CD8-positive, alpha-beta memory T cell (primary cell): ENCODE measurements around the gene LCLAT1. TPM values are rescaled to one million over a fixed set of nuclear protein-coding genes. Genes with fewer than 3 reads are reported as not detected.

Experiments used
- CTCF ChIA-PET: fragments of 350-600 bp; sonication (Branson Sonifier 250); formaldehyde crosslinking; loops from one replicate; lab custom pipeline; 2021; ENCODE audit warnings: antibody characterized with exemption; lab: Charles Lee
- POLR2A ChIA-PET: fragments of 350-600 bp; sonication (Branson Sonifier 250); formaldehyde crosslinking; loops from one replicate; lab custom pipeline; 2021; ENCODE audit warnings: antibody characterized with exemption; lab: Charles Lee
- DNase-seq, 5 donors: peaks; one replicate each; pipeline versions ENCODE4 v3.0.0 to v3.0.0-alpha.2; 2020 to 2022; ENCODE audit warnings: mixed read lengths in 1 of 5
- H3K27ac ChIP-seq: one replicate; pipeline ENCODE4 v1.7.0; 2013; ENCODE audit warnings: low read depth, mild to moderate bottlenecking, low read length, moderate library complexity
- H3K27me3 ChIP-seq: 2 replicates; pipeline ENCODE4 v1.7.0; 2013; ENCODE audit warnings: low read length, mild to moderate bottlenecking; ENCODE audit not compliant: insufficient read depth, poor library complexity, severe bottlenecking
- H3K36me3 ChIP-seq: 2 replicates; pipeline ENCODE4 v1.7.0; 2013; ENCODE audit warnings: mild to moderate bottlenecking, low read length, moderate library complexity; ENCODE audit not compliant: insufficient read depth
- H3K4me1 ChIP-seq: 2 replicates; pipeline ENCODE4 v1.7.0; 2013; ENCODE audit warnings: mild to moderate bottlenecking, low read length, moderate library complexity; ENCODE audit not compliant: insufficient read depth
- H3K4me3 ChIP-seq: 2 replicates; pipeline ENCODE4 v1.7.0; 2013; ENCODE audit warnings: mild to moderate bottlenecking, low read length
- H3K9me3 ChIP-seq: 2 replicates; pipeline ENCODE4 v1.7.0; 2013; ENCODE audit warnings: mild to moderate bottlenecking, low read length
- H3K27ac Mint-ChIP-seq, 8 donors: one replicate each; pipeline ENCODE4 v1.8.0; 2020 to 2021; ENCODE audit warnings: mixed read lengths in 8 of 8, mild to moderate bottlenecking in 6 of 8, inconsistent platforms in 3 of 8, moderate library complexity in 3 of 8
- H3K27me3 Mint-ChIP-seq, 2 donors: one replicate each; pipeline ENCODE4 v1.8.0; 2020 to 2021; ENCODE audit warnings: mixed read lengths in 2 of 2, mild to moderate bottlenecking in 1 of 2, moderate library complexity in 1 of 2
- H3K36me3 Mint-ChIP-seq, 3 donors: one replicate each; pipeline ENCODE4 v1.8.0; 2020 to 2021; ENCODE audit warnings: mixed read lengths in 3 of 3, inconsistent platforms in 1 of 3, mild to moderate bottlenecking in 1 of 3
- H3K4me1 Mint-ChIP-seq, 3 donors: one replicate each; pipeline ENCODE4 v1.8.0; 2020 to 2021; ENCODE audit warnings: mixed read lengths in 3 of 3, inconsistent platforms in 1 of 3, mild to moderate bottlenecking in 1 of 3
- H3K4me3 Mint-ChIP-seq, 7 donors: one replicate each; pipeline ENCODE4 v1.8.0; 2020 to 2021; ENCODE audit warnings: mixed read lengths in 7 of 7, mild to moderate bottlenecking in 6 of 7, moderate library complexity in 4 of 7, inconsistent platforms in 2 of 7
- H3K9me3 Mint-ChIP-seq, 5 donors: one replicate each; pipeline ENCODE4 v1.8.0; 2020 to 2022; ENCODE audit warnings: mixed read lengths in 5 of 5, mild to moderate bottlenecking in 3 of 5, moderate library complexity in 2 of 5, inconsistent platforms in 1 of 5
- polyA plus RNA-seq: library from polyadenylated mRNA; unstranded; fragments of 300-500 nt; fragmentation: Illumina TruSeq; gene quantifications from one replicate; pipeline ENCODE4 v1.2.3, GENCODE V29; 2021
- total RNA-seq, 2 experiments: library from RNA; stranded (reverse); gene quantifications; one replicate each; pipeline ENCODE4 v1.2.3, GENCODE V29; 2021

Gene LCLAT1
- 10 to 100 TPM; 29.9 to 31.0 TPM for total RNA-seq
- 18.0 TPM for polyA plus RNA-seq

- POLR2A ChIA-PET = interaction anchor here (0.9 to 2.1 kb wide), 9 partner anchors 57 to 301 kb away, joined by 3 to 15 read pairs (median 4); partner anchors contain the start of genes LBH and YPEL5
- Histone ChIP-seq H3K36me3 (no peaks in the 10 kb centered on the region), H3K9me3 (no peaks in the 10 kb centered on the region), H3K27ac (peak within 1 kb of the TSS; percentile 84), H3K4me3 (peak within 1 kb of the TSS; percentile 75), H3K4me1 (peaks cover 21% of the 10 kb centered on the region), H3K27me3 (no peaks in the 10 kb centered on the region)
- Mint-ChIP-seq H3K4me1 (peaks cover 34 to 47% (median 43%) of the 10 kb centered on the region in 3 donors), H3K27ac (peak within 1 kb of the TSS; percentile 96 to 99 (median 98)), H3K36me3 (peaks cover 0 to 9% (median 5%) of the 10 kb centered on the region in 3 donors), H3K4me3 (peak within 1 kb of the TSS; percentile 91 to 98 (median 96)), H3K27me3 (no peaks in the 10 kb centered on the region), H3K9me3 (no peaks in the 10 kb centered on the region)
- CTCF ChIA-PET = interaction anchor here (0.5 to 3.1 kb wide), 13 partner anchors 11 to 264 kb away, joined by 3 to 19 read pairs (median 3); partner anchors contain the start of gene LBH
- peak; percentile 81 to 90 (median 88) for DNase-seq
Measured at GRCh38 chr2:30447149-30448045, at the start of gene LCLAT1. LCLAT1 (plus strand) TSS chr2:30447246; CDS start chr2:30525591, 78,345 bp downstream.

- Mint-ChIP-seq H3K36me3 (no peaks in the 10 kb centered on the region), H3K9me3 (no peaks in the 10 kb centered on the region), H3K27ac (no peak overlapping the region), H3K4me1 (no peaks in the 10 kb centered on the region), H3K27me3 (peaks cover 0 to 2% of the 10 kb centered on the region in 2 donors), H3K4me3 (no peak overlapping the region)
- no peak overlapping the region for H3K4me3 ChIP-seq
- H3K4me1 ChIP-seq = no peaks in the 10 kb centered on the region
- POLR2A ChIA-PET = no interaction called here
- CTCF ChIA-PET = no interaction called here
- H3K9me3 ChIP-seq = no peaks in the 10 kb centered on the region
- H3K27me3 ChIP-seq = no peaks in the 10 kb centered on the region
- H3K36me3 ChIP-seq = no peaks in the 10 kb centered on the region
- no peak overlapping the region for H3K27ac ChIP-seq
- DNase-seq = no peak
Measured at GRCh38 chr2:30398084-30398873, 48.8 kb upstream of the LCLAT1 start.

GRCh38 chr2:30400151-30400954 lies 46.7 kb upstream of the LCLAT1 start:
- peaks cover 6% of the 10 kb centered on the region for H3K4me1 ChIP-seq
- H3K27ac ChIP-seq = no peak overlapping the region
- CTCF ChIA-PET = interaction anchor here (1.6 kb wide), 1 partner anchor 235 kb away, joined by 3 read pairs; no protein-coding TSS in a partner anchor
- H3K36me3 ChIP-seq = no peaks in the 10 kb centered on the region
- POLR2A ChIA-PET = no interaction called here
- no peaks in the 10 kb centered on the region for H3K9me3 ChIP-seq
- Mint-ChIP-seq H3K4me1 (no peaks in the 10 kb centered on the region), H3K27ac (no peak overlapping the region), H3K27me3 (peaks cover 0 to 2% of the 10 kb centered on the region in 2 donors), H3K4me3 (no peak overlapping the region), H3K9me3 (no peaks in the 10 kb centered on the region), H3K36me3 (no peaks in the 10 kb centered on the region)
- no peaks in the 10 kb centered on the region for H3K27me3 ChIP-seq
- H3K4me3 ChIP-seq = no peak overlapping the region
- DNase-seq = no peak

- POLR2A ChIA-PET = no interaction called here
- H3K27me3 ChIP-seq = no peaks in the 10 kb centered on the region
- Mint-ChIP-seq H3K27ac (peak overlapping the region in 3 of 8 donors; percentile 17 to 81 (median 42)), H3K36me3 (no peaks in the 10 kb centered on the region), H3K4me1 (no peaks in the 10 kb centered on the region), H3K9me3 (no peaks in the 10 kb centered on the region), H3K27me3 (peaks cover 0 to 2% of the 10 kb centered on the region in 2 donors), H3K4me3 (no peak overlapping the region)
- no peak overlapping the region for H3K27ac ChIP-seq
- CTCF ChIA-PET = interaction anchor here (1.0 to 1.6 kb wide), 2 partner anchors 18 to 29 kb away, joined by 3 read pairs; no protein-coding TSS in a partner anchor
- no peaks in the 10 kb centered on the region for H3K9me3 ChIP-seq
- no peak overlapping the region for H3K4me3 ChIP-seq
- no peak for DNase-seq
- H3K4me1 ChIP-seq = peaks cover 7% of the 10 kb centered on the region
- H3K36me3 ChIP-seq = no peaks in the 10 kb centered on the region
Measured at GRCh38 chr2:30402441-30403182, 44.4 kb upstream of the LCLAT1 start.

- DNase-seq = no peak
- ChIA-PET POLR2A (no interaction called here), CTCF (no interaction called here)
- no peaks in the 10 kb centered on the region for H3K36me3 Mint-ChIP-seq
- H3K4me3 Mint-ChIP-seq = no peak overlapping the region
- H3K4me1 Mint-ChIP-seq = peaks cover 0 to 3% (median 2%) of the 10 kb centered on the region in 3 donors
- H3K27ac ChIP-seq = no peak overlapping the region
- peaks cover 0 to 2% of the 10 kb centered on the region in 2 donors for H3K27me3 Mint-ChIP-seq
- no peak overlapping the region for H3K4me3 ChIP-seq
- peaks cover 7% of the 10 kb centered on the region for H3K4me1 ChIP-seq
- H3K36me3 ChIP-seq = no peaks in the 10 kb centered on the region
- no peaks in the 10 kb centered on the region for H3K9me3 ChIP-seq
- peak overlapping the region in 1 of 8 donors; percentile 17 for H3K27ac Mint-ChIP-seq
- H3K9me3 Mint-ChIP-seq = no peaks in the 10 kb centered on the region
- no peaks in the 10 kb centered on the region for H3K27me3 ChIP-seq
Measured at GRCh38 chr2:30403592-30404312, 43.3 kb upstream of the LCLAT1 start.

- Histone ChIP-seq H3K27me3 (no peaks in the 10 kb centered on the region), H3K4me3 (no peak overlapping the region), H3K27ac (no peak overlapping the region), H3K9me3 (no peaks in the 10 kb centered on the region), H3K4me1 (peaks cover 7% of the 10 kb centered on the region), H3K36me3 (no peaks in the 10 kb centered on the region)
- POLR2A ChIA-PET = no interaction called here
- Mint-ChIP-seq H3K36me3 (no peaks in the 10 kb centered on the region), H3K27ac (no peak overlapping the region), H3K27me3 (peaks cover 0 to 2% of the 10 kb centered on the region in 2 donors), H3K4me3 (no peak overlapping the region), H3K4me1 (peaks cover 0 to 6% (median 4%) of the 10 kb centered on the region in 3 donors), H3K9me3 (no peaks in the 10 kb centered on the region)
- DNase-seq = no peak
- CTCF ChIA-PET = no interaction called here
Measured at GRCh38 chr2:30404319-30405259, 42.5 kb upstream of the LCLAT1 start.
